DLD1 (cell line): ENCODE data around the gene HELZ2.

ENCODE experiments used
- in situ Hi-C: cut with HindIII; loops from 2 replicates; pipeline ENCODE4 v1.10.0; 2017; ENCODE audit warnings: low sequenced_read_pairs

HELZ2 gene

DNA sequence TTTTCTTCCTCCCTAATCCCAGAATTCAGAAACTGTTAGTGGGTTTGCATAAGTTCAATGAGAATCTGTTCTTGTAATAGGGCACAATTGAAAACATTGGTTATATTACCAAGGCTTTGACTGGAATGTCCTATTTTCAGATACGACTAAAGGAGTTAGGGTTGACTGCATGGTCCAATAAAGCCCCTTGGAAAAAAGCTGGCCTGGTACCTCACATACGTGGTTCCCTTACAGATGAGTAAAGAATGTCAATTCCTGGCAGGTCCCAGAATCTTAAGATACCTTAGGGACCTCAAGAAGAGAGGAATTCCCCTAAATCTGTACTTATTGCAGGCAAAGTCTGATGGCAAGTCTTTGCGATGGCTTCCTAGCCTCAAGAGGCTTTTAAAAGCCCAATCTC, 48.9 kb downstream of the HELZ2 start:
- in situ Hi-C loops = no loop called here
